Cardiac muscle cell (in vitro differentiated cells and primary cell): Measurements from ENCODE around the gene DRD3. TPM values are rescaled to one million over a fixed set of nuclear protein-coding genes. Genes with fewer than 3 reads are reported as not detected.
A peak's percentile ranks its signal among the peaks of the same experiment; 100 is the strongest.

ENCODE experiments used
- DNase-seq, 2 donors: peaks; one replicate each; pipeline versions ENCODE4 v3.0.0 to v3.0.0-alpha.2; 2010 to 2017; ENCODE audit warnings: low read depth in 1 of 2, low spot score in 1 of 2
- H3K27ac ChIP-seq: fragments of 200-600 bp; sonication (generic); 2 replicates; pipeline ENCODE4 v1.5.1; 2016
- H3K27me3 ChIP-seq: fragments of 200-600 bp; sonication (generic); 2 replicates; pipeline ENCODE4 v1.6.0; 2016; ENCODE audit warnings: control low read depth
- H3K36me3 ChIP-seq: fragments of 200-600 bp; sonication (generic); 2 replicates; pipeline ENCODE4 v1.5.1; 2016; ENCODE audit warnings: control low read depth
- H3K4me1 ChIP-seq: fragments of 200-600 bp; sonication (generic); 2 replicates; pipeline ENCODE4 v1.8.1; 2017; ENCODE audit warnings: low read depth, mild to moderate bottlenecking, mixed run types
- H3K4me3 ChIP-seq: fragments of 200-600 bp; sonication (generic); 2 replicates; pipeline ENCODE4 v1.5.1; 2016; ENCODE audit warnings: mild to moderate bottlenecking
- H3K9me3 ChIP-seq: fragments of 200-600 bp; sonication (generic); 2 replicates; pipeline ENCODE4 v1.5.1; 2017; ENCODE audit warnings: low read depth, mild to moderate bottlenecking, control low read depth
- polyA plus RNA-seq: library from polyadenylated mRNA; unstranded; fragments of >200 nt; fragmentation: Nextera tagmentation; extraction: Ambion mirVana; gene quantifications from 2 replicates; pipeline ENCODE4 v1.2.1, GENCODE V29; 2016
- total RNA-seq: library from RNA; depleted of rRNA; stranded (reverse); fragments of >200 nt; gene quantifications from 2 replicates; pipeline ENCODE4 v1.2.3, GENCODE V29; 2016
- TF ChIP-seq, protein P1 (sequence below): IDR thresholded peaks from 2 replicates; pipeline ENCODE4 v1.5.1; 2012; ENCODE audit warnings: low read depth, mild to moderate bottlenecking, low read length

DRD3 gene
- total and polyA plus RNA-seq, 2 experiments from 2014 or later = 0.51 TPM; not detected in 1

DNA sequence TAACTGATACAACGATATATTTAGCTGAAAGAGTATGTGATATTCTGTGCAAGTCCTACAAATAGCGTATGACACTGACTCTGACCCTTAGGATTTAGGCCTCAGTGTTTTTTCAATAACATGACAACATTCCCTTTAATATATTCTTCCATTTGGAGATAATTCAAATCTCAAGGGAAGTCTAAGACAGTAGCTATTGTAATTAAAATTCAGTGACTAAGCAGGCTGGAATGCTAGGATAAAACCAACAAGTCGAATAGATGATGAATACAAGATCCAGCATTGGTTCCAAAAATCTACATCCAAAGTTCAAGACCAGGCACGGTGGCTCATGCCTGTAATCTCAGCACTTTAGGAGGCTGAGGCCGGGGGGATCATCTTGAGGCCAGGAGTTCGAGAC lies 66.2 kb downstream of the DRD3 start:
- no peaks in the 10 kb centered on the region for H3K4me1 ChIP-seq
- H3K36me3 ChIP-seq = no peaks in the 10 kb centered on the region
- peak in 1 of 2 donors; percentile 41 for DNase-seq
- TF ChIP-seq, protein P1, sequence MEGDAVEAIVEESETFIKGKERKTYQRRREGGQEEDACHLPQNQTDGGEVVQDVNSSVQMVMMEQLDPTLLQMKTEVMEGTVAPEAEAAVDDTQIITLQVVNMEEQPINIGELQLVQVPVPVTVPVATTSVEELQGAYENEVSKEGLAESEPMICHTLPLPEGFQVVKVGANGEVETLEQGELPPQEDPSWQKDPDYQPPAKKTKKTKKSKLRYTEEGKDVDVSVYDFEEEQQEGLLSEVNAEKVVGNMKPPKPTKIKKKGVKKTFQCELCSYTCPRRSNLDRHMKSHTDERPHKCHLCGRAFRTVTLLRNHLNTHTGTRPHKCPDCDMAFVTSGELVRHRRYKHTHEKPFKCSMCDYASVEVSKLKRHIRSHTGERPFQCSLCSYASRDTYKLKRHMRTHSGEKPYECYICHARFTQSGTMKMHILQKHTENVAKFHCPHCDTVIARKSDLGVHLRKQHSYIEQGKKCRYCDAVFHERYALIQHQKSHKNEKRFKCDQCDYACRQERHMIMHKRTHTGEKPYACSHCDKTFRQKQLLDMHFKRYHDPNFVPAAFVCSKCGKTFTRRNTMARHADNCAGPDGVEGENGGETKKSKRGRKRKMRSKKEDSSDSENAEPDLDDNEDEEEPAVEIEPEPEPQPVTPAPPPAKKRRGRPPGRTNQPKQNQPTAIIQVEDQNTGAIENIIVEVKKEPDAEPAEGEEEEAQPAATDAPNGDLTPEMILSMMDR = no peak
- H3K27ac ChIP-seq = no peak overlapping the region
- no peak overlapping the region for H3K4me3 ChIP-seq
- H3K27me3 ChIP-seq = no peaks in the 10 kb centered on the region
- H3K9me3 ChIP-seq = no peaks in the 10 kb centered on the region

DNA sequence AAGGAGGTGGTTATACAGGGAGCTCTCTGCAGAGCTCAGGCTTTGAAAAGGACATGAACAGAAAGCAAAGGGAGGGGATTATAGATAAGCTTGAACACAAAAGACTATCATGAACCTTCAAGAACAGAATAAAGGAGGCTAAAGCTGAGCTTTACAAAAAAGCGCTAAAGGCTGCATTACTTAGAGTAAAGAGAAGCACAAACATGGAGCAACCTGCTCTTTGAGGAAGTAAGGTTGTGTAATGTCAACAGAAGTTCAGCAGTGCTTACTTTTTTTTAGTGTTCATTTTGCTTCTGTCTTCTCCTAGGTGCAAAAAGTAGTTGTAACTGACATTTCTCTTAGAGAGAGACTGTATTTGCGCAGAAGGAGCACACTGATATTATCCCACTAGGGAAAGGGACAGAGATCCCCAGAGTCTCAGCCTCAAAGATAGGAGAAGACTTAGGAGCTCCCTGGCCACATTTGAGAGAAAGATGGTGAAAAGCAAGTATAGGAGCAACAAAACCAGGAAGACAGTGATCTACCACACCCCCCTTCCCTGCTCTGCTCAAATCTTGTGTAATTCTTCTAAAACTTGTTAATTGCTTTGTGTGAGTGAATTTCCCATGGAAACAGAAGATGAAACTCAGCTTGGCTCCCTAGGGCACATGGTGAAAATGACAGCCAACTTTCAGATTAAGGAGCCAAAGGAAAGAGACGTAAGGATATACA lies 67.6 kb downstream of the DRD3 start:
- no peak overlapping the region for H3K4me3 ChIP-seq
- no peak overlapping the region for H3K27ac ChIP-seq
- no peaks in the 10 kb centered on the region for H3K9me3 ChIP-seq
- no peaks in the 10 kb centered on the region for H3K36me3 ChIP-seq
- H3K27me3 ChIP-seq = no peaks in the 10 kb centered on the region
- TF ChIP-seq, protein P1 = no peak
- H3K4me1 ChIP-seq = no peaks in the 10 kb centered on the region
- DNase-seq = no peak

DNA sequence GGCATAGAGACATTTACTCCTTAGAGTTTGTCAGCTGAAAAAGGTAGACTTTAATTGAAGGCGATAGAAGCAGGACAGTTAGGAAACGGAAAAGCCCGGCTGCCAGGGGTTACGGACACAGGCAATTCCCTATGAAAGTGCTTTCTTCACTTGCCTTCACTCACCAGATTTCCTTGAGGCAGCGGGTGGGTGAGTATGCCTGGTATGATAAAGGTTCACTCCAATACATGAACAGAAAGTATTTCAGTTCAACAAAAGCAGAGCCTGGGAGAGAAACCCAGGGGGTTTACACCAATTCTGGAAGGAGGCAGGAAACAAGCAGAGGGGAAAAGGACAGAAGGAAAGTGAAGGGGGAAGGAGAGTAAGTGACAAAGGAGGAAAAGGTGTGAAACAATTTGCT lies 68.4 kb downstream of the DRD3 start:
- H3K4me1 ChIP-seq = no peaks in the 10 kb centered on the region
- no peak overlapping the region for H3K27ac ChIP-seq
- no peaks in the 10 kb centered on the region for H3K27me3 ChIP-seq
- TF ChIP-seq, protein P1 = no peak
- H3K36me3 ChIP-seq = no peaks in the 10 kb centered on the region
- DNase-seq = peak in 1 of 2 donors; percentile 2
- no peaks in the 10 kb centered on the region for H3K9me3 ChIP-seq
- no peak overlapping the region for H3K4me3 ChIP-seq

DNA sequence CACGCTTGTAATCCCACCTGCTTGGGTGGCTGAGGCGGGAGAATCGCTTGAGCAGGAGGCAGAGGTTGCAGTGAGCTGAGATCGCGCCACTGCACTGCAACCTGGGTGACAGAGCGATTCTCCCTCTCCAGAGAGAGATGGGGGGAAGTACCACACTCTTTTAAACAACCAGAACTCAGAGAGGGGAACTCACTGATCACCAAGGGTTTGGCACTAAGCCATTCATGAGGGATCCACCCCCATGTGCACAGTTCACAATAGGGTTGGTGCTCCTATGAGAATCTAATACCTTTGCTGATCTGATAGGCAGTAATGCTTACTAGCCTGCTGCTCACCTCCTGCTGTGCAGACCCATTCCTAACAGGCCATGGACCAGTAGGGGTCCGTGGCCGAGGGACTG lies 70.7 kb downstream of the DRD3 start:
- H3K4me1 ChIP-seq = no peaks in the 10 kb centered on the region
- no peak for DNase-seq
- no peaks in the 10 kb centered on the region for H3K27me3 ChIP-seq
- TF ChIP-seq, protein P1 = no peak
- H3K27ac ChIP-seq = no peak overlapping the region
- no peaks in the 10 kb centered on the region for H3K9me3 ChIP-seq
- no peak overlapping the region for H3K4me3 ChIP-seq
- H3K36me3 ChIP-seq = no peaks in the 10 kb centered on the region

DNA sequence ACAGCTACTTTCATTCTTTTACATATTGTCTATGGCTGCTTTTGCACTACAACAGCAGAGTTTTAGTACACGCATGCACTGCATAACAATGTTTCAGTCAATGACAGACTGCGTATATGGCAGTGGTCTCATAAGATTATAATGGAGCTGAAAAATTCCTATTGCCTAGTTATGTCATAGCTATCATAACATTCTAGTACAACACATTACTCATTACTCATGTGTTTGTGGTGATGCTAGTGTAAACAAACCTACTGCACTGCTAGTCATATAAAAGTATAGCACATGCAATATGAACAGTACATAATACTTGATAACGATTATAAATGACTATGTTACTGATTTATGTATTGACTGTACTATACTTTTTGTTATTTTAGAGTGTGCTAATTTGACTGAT lies 74.4 kb downstream of the DRD3 start:
- H3K4me1 ChIP-seq = no peaks in the 10 kb centered on the region
- DNase-seq = no peak
- no peak overlapping the region for H3K4me3 ChIP-seq
- TF ChIP-seq, protein P1 = no peak
- no peaks in the 10 kb centered on the region for H3K27me3 ChIP-seq
- no peak overlapping the region for H3K27ac ChIP-seq
- H3K9me3 ChIP-seq = no peaks in the 10 kb centered on the region
- no peaks in the 10 kb centered on the region for H3K36me3 ChIP-seq
